HCT116 (cell line): ENCODE results near the gene GRM4. TPM values are rescaled to one million over a fixed set of nuclear protein-coding genes. Genes with fewer than 3 reads are reported as not detected.

Experiments used
- ATAC-seq: fragments of 200-7000 bp; cut with Tn5 transposase; 2 replicates; pipeline ENCODE4 v1.9.1; 2020; ENCODE audit warnings: mild to moderate bottlenecking, moderate library complexity
- BruUV-seq: library from RNA; stranded (reverse); fragments of 400-500 nt; replicated peaks from 2 replicates; lab custom pipeline; 2021; lab: Mats Ljungman, UMichigan
- CTCF ChIA-PET: fragments of 300-600 bp; sonication (Branson Sonifier 250); formaldehyde crosslinking; loops from one replicate; lab custom pipeline; 2021; ENCODE audit warnings: antibody characterized with exemption; lab: Charles Lee
- POLR2A ChIA-PET: fragments of 300-600, 350-600 bp; sonication (Branson Sonifier 250); formaldehyde crosslinking; loops from one replicate; lab custom pipeline; 2021; ENCODE audit warnings: antibody characterized with exemption; lab: Charles Lee
- RAD21 ChIA-PET, 2 experiments: fragments of 300-600 bp; sonication (Branson Sonifier 250); formaldehyde crosslinking; loops; one replicate each; lab custom pipeline; 2023; ENCODE audit warnings: low total read pairs in 2 of 2; ENCODE audit not compliant: uncharacterized antibody in 2 of 2, unreplicated experiment in 2 of 2, low non-redundant PET in 1 of 2; lab: Charles Lee
- DNase-seq: peaks from one replicate; pipeline ENCODE4 v3.0.0-alpha.2; 2010; ENCODE audit warnings: low read depth, low spot score
- H2AFZ ChIP-seq: fragments of 200-600 bp; shearing (Covaris generic), sonication (generic); 2 replicates; pipeline ENCODE4 v1.6.1; 2017; ENCODE audit warnings: low read depth, mixed run types, mixed read lengths, antibody characterized with exemption, low read length; ENCODE audit not compliant: poor library complexity, severe bottlenecking
- H3K27ac ChIP-seq: 2 replicates; pipeline ENCODE4 v1.5.1; 2012; ENCODE audit warnings: low read depth, low read length
- H3K27me3 ChIP-seq: fragments of 200-600 bp; sonication (generic); 2 replicates; pipeline ENCODE4 v1.6.1; 2016; ENCODE audit warnings: mixed run types, low read length, mixed read lengths; ENCODE audit not compliant: insufficient read depth
- H3K36me3 ChIP-seq, 2 experiments: fragments of 200-500 bp in 1 of 2; fragments of 200-600 bp in 1 of 2; sonication (Bioruptor generic) in 1 of 2; sonication (generic) in 1 of 2; 2 replicates each; pipeline versions ENCODE4 v1.5.1 to v1.6.1; 2014 to 2016; ENCODE audit warnings: low read length in 2 of 2, inconsistent platforms in 1 of 2, mixed read lengths in 1 of 2, mixed run types in 1 of 2; ENCODE audit not compliant: insufficient read depth in 2 of 2, control insufficient read depth in 1 of 2
- H3K4me1 ChIP-seq, 2 experiments: fragments of 200-600 bp in 1 of 2; sonication (generic) in 1 of 2; 2 replicates each; pipeline versions ENCODE4 v1.5.1 to v1.6.1; 2012 to 2017; ENCODE audit warnings: low read length in 2 of 2, inconsistent platforms in 1 of 2, mild to moderate bottlenecking in 1 of 2, mixed read lengths in 1 of 2, mixed run types in 1 of 2, moderate library complexity in 1 of 2; ENCODE audit not compliant: insufficient read depth in 2 of 2, control insufficient read depth in 1 of 2
- H3K4me2 ChIP-seq: fragments of 200-600 bp; sonication (generic); 2 replicates; pipeline ENCODE4 v1.6.1; 2017; ENCODE audit warnings: mixed run types, low read length, mixed read lengths
- H3K4me3 ChIP-seq, 2 experiments: fragments of 200-600 bp in 1 of 2; sonication (generic) in 1 of 2; replicated peaks in 1 of 2; 2 replicates each; pipeline ENCODE4 v1.5.1; 2011 to 2016; ENCODE audit warnings: low read length in 2 of 2, control low read depth in 1 of 2, low read depth in 1 of 2, mild to moderate bottlenecking in 1 of 2, mixed read lengths in 1 of 2, mixed run types in 1 of 2
- H3K79me2 ChIP-seq: fragments of 200-600 bp; sonication (generic); 2 replicates; pipeline ENCODE4 v1.6.1; 2017; ENCODE audit warnings: mild to moderate bottlenecking, mixed run types, low read length, moderate library complexity, mixed read lengths; ENCODE audit not compliant: insufficient read depth
- H3K9ac ChIP-seq: fragments of 200-600 bp; sonication (generic); 2 replicates; pipeline ENCODE4 v1.6.1; 2016; ENCODE audit warnings: low read length, mixed read lengths
- H3K9me2 ChIP-seq: fragments of 200-600 bp; sonication (generic), shearing (Covaris generic); 2 replicates; pipeline ENCODE4 v1.6.1; 2017; ENCODE audit warnings: mixed run types, mild to moderate bottlenecking, moderate library complexity; ENCODE audit not compliant: insufficient read depth
- H3K9me3 ChIP-seq, 2 experiments: fragments of 200-500 bp in 1 of 2; fragments of 200-600 bp in 1 of 2; sonication (Bioruptor generic) in 1 of 2; sonication (generic) in 1 of 2; 2 replicates each; pipeline ENCODE4 v1.6.1; 2014 to 2017; ENCODE audit warnings: low read length in 2 of 2, mixed read lengths in 2 of 2, inconsistent platforms in 1 of 2, low read depth in 1 of 2, mild to moderate bottlenecking in 1 of 2, mixed run types in 1 of 2, moderate library complexity in 1 of 2; ENCODE audit not compliant: control insufficient read depth in 1 of 2, insufficient read depth in 1 of 2
- H4K20me1 ChIP-seq: fragments of 200-600 bp; sonication (generic), shearing (Covaris generic); 2 replicates; pipeline ENCODE4 v1.6.1; 2017; ENCODE audit warnings: mixed run types, mild to moderate bottlenecking, moderate library complexity; ENCODE audit not compliant: insufficient read depth
- CBX3 ChIP-seq: IDR thresholded peaks from 2 replicates; pipeline ENCODE4 v1.6.1; 2012; ENCODE audit warnings: low read depth
- CEBPB ChIP-seq: IDR thresholded peaks from 2 replicates; pipeline ENCODE4 v1.6.1; 2012; ENCODE audit warnings: low read depth
- CTCF ChIP-seq, 3 experiments: fragments of 200-600 bp in 1 of 3; sonication (generic) in 1 of 3; IDR thresholded peaks in 2 of 3; conservative IDR thresholded peaks in 1 of 3; 2 replicates each; pipeline ENCODE4 v1.5.1; 2012 to 2017; ENCODE audit warnings: low read depth in 2 of 3, low read length in 2 of 3, antibody characterized with exemption in 1 of 3, borderline replicate concordance in 1 of 3, control low read depth in 1 of 3, mild to moderate bottlenecking in 1 of 3, mixed read lengths in 1 of 3, mixed run types in 1 of 3, moderate library complexity in 1 of 3; ENCODE audit not compliant: insufficient read depth in 1 of 3
- EGR1 ChIP-seq: IDR thresholded peaks from 2 replicates; pipeline ENCODE4 v1.6.1; 2012; ENCODE audit warnings: low read depth
- ELF1 ChIP-seq: IDR thresholded peaks from 2 replicates; pipeline ENCODE4 v1.6.1; 2012; ENCODE audit warnings: low read depth, borderline replicate concordance
- EZH2 ChIP-seq: fragments of 200-600 bp; sonication (generic); IDR thresholded peaks from 2 replicates; pipeline ENCODE4 v1.6.1; 2017; ENCODE audit warnings: antibody characterized with exemption, mixed run types
- FOSL1 ChIP-seq: IDR thresholded peaks from 2 replicates; pipeline ENCODE4 v1.6.1; 2012; ENCODE audit warnings: low read depth
- JUND ChIP-seq: IDR thresholded peaks from 2 replicates; pipeline ENCODE4 v1.6.1; 2012
- POLR2AphosphoS5 ChIP-seq: IDR thresholded peaks from 2 replicates; pipeline ENCODE4 v1.6.1; 2011; ENCODE audit warnings: mild to moderate bottlenecking, low read depth, low read length, moderate library complexity
- RAD21 ChIP-seq: IDR thresholded peaks from 2 replicates; pipeline ENCODE4 v1.6.1; 2012; ENCODE audit warnings: low read depth, mild to moderate bottlenecking
- REST ChIP-seq: IDR thresholded peaks from 2 replicates; pipeline ENCODE4 v1.6.1; 2012; ENCODE audit warnings: low read depth
- SIN3A ChIP-seq: IDR thresholded peaks from 2 replicates; pipeline ENCODE4 v1.6.1; 2012; ENCODE audit warnings: low read depth
- SRF ChIP-seq: IDR thresholded peaks from 2 replicates; pipeline ENCODE4 v1.6.1; 2012; ENCODE audit warnings: low read depth
- TCF7L2 ChIP-seq: IDR thresholded peaks from 2 replicates; pipeline ENCODE4 v1.7.0; 2011; ENCODE audit warnings: borderline replicate concordance, inconsistent platforms; ENCODE audit not compliant: insufficient read depth, insufficient read length; ENCODE audit errors: extremely low read depth
- ZFX ChIP-seq: fragments of 450-650 bp; IDR thresholded peaks from 2 replicates; pipeline ENCODE4 v1.6.1; 2017
- ZNF274 ChIP-seq: fragments of 200-500 bp; sonication (Bioruptor generic); IDR thresholded peaks from 2 replicates; pipeline ENCODE4 v1.6.1; 2014; ENCODE audit warnings: mild to moderate bottlenecking, low read depth, low read length, inconsistent platforms
- intact Hi-C: fragments of 100-400 bp; cut with micrococcal nuclease; formaldehyde crosslinking; loops from 2 replicates; pipeline ENCODE4 v1.10.0; 2022
- total RNA-seq: library from RNA; stranded (reverse); gene quantifications from one replicate; pipeline ENCODE4 v1.2.1, GENCODE V29; 2021; ENCODE audit not compliant: unreplicated experiment

Gene GRM4
- total RNA-seq, 1 experiment from 2014 or later, result 2.6 TPM

GRCh38 chr6:34177181-34177591 is 31.3 kb upstream of the GRM4 start:
- ChIA-PET POLR2A (no interaction called here), CTCF (interaction anchor here (1.3 kb wide), 1 partner anchor 19 kb away, joined by 4 read pairs; no protein-coding TSS in a partner anchor)
- no peaks in the 10 kb centered on the region for H3K9me3 ChIP-seq
- no peak overlapping the region for H3K27ac ChIP-seq
- H4K20me1 ChIP-seq, result no peaks in the 10 kb centered on the region
- H3K9ac ChIP-seq, result no peak overlapping the region
- no peaks in the 10 kb centered on the region for H3K4me1 ChIP-seq
- TF ChIP-seq CTCF (IDR thresholded peaks at IDR 0.05 in 2 of 3, conservative IDR thresholded peaks at IDR 0.05 in 1 of 3; ENCODE audit: borderline replicate concordance in 1 of 3, insufficient read depth in 1 of 3, low read depth in 2 of 3, low read length in 2 of 3), result no peak
- TF ChIP-seq EGR1, result no peak
- TF ChIP-seq EZH2, result no peak
- no peak for TF ChIP-seq REST
- TF ChIP-seq ELF1, result no peak
- no peak for TF ChIP-seq SRF
- TF ChIP-seq POLR2AphosphoS5, result no peak
- TF ChIP-seq FOSL1, result no peak
- TF ChIP-seq ZNF274, result no peak
- no peak for TF ChIP-seq CBX3
- TF ChIP-seq RAD21, result no peak
- no peak for TF ChIP-seq ZFX
- no peak for TF ChIP-seq TCF7L2
- TF ChIP-seq SIN3A, result no peak
- no peak for TF ChIP-seq CEBPB
- TF ChIP-seq JUND, result no peak
- TF ChIP-seq, all 23 proteins: peak for 0
- no TSS peak for BruUV-seq
- intact Hi-C loops, result no loop called here
- H3K9me2 ChIP-seq, result no peaks in the 10 kb centered on the region
- DNase-seq (no peak), ATAC-seq (no peak)
- H3K4me2 ChIP-seq, result no peak overlapping the region
- no peaks in the 10 kb centered on the region for H3K79me2 ChIP-seq
- H3K27me3 ChIP-seq, result no peaks in the 10 kb centered on the region
- no peaks in the 10 kb centered on the region for H3K36me3 ChIP-seq
- RAD21 ChIA-PET, result interaction anchor here in 1 of 2 experiments (0.6 kb wide), 1 partner anchor 168 kb away, joined by 3 read pairs; no protein-coding TSS in a partner anchor
- H2AFZ ChIP-seq, result no peak overlapping the region
- H3K4me3 ChIP-seq, result no peak overlapping the region
